GM21367 (cell line): ENCODE results near the gene FAM153A.
"Not testable (repeated sequence)": the region's sequence is repeated elsewhere in the genome, so short reads cannot be mapped to it uniquely, and the experiment has no call there.

Source experiments
- ATAC-seq: cut with Tn5 transposase; IDR thresholded peaks from one replicate; pipeline ENCODE4 v1.9.1; 2021; ENCODE audit not compliant: unreplicated experiment

The FAM153A gene

GRCh38 chr5:177747354-177747753, 35.3 kb downstream of the FAM153A start:
- ATAC-seq = not testable (repeated sequence)

GRCh38 chr5:177724858-177725257, 57.8 kb downstream of the FAM153A start:
- ATAC-seq = not testable (repeated sequence)

DNA sequence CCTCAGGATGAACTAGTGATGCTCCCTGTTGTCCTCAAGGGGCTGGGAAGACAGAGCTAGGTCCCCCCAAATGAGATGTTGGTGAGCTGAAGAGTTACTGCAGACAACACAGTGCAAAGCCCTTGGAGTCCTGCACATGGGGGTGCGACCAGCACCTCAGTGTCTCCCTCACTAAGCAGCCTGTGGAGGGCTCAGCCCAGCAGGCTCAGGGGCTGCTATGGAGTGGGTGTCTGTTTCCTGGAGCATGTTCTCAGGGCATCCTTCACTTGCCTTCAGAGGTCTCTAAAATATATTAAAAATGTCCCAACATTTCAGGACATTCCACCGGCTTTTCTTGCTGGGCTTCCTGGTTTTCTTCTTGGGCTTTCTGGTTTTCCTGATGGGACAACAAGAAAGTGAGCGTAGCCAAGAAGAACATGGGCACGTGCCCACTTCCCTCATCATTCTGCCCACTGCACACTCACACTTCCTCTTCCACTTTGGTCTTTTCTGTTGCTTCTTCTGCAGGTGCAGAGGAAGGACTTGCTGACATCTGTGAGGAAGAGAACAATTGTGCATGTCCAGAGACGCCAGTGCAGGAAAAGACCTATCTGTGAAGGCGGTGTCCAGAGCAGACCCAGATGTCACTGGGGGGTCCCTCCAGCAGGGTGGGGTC, 58.7 kb downstream of the FAM153A start:
- ATAC-seq = not testable (repeated sequence)

- ATAC-seq = not testable (repeated sequence)
These were observed 59.9 kb downstream of the FAM153A start for GRCh38 chr5:177722829-177723228.

GRCh38 chr5:177719989-177720388, 62.7 kb downstream of the FAM153A start:
- ATAC-seq = not testable (repeated sequence)

GRCh38 chr5:177715423-177715822, 67.3 kb downstream of the FAM153A start:
- ATAC-seq = not testable (repeated sequence)

- ATAC-seq = not testable (repeated sequence)
These were observed 86.6 kb downstream of the FAM153A start for GRCh38 chr5:177696100-177696499.

DNA sequence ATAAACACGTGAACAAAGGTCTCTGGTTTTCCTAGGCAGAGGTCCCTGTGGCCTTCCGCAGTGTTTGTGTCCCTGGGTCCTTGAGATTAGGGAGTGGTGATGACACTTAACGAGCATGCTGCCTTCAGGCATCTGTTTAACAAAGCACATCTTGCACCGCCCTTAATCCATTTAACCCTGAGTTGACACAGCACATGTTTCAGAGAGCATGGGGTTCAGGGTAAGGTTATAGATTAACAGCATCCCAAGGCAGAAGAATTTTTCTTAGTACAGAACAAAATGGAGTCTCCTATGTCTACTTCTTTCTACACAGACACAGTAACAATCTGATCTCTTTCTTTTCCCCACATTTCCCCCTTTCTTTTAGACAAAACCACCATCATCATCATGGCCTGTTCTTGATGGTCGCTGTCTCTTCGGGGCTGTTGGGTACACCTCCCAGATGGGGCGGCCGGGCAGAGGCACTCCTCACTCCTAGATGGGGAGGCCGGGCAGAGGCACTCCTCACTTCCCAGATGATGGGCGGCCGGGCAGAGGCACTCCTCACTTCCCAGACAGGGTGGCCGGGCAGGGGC, 87.3 kb downstream of the FAM153A start:
- not testable (repeated sequence) for ATAC-seq

- not testable (repeated sequence) for ATAC-seq
These were observed 88.2 kb downstream of the FAM153A start for GRCh38 chr5:177694518-177694835.

- ATAC-seq = not testable (repeated sequence)
These were observed 88.8 kb downstream of the FAM153A start for GRCh38 chr5:177693671-177694517.

DNA sequence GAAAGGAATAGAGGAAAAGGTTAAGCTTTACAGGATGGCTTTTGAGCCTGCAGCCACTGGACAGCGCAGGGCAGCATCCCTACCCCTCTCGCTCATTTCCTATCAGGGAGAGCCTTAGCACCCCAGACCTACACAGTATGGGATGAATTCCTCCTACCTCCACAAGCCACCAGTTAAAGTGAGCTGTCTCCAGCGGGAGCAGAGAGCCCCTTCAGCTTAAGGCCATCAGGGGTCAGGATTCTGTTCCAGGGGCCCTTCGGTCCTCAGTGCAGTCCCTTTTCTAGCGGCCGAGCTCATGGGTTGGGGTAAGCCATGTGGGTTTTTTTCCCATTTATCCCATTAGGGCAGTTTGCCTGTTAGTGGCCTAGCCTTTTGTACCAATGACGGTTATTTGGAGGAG, 89.7 kb downstream of the FAM153A start:
- ATAC-seq = not testable (repeated sequence)

DNA sequence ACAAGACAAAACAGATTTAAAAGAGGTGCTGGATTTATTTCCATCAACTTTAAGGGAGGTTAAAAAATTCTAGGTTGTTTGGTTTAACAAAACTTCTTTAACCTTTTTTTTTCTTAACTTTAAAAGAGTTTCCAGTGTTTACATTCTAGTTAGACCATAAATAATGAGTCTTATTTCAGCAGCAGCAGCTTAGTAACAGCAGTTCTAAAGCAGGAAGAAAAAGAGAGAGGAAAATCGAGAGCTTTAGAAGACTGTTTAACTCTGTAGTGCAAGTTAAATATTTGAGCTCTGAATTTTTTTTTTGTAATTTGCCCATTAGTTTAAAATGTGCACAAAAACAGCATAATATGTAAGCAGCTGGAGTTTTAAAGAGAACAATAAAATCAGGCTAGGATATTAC, 90.2 kb downstream of the FAM153A start:
- ATAC-seq = not testable (repeated sequence)

GRCh38 chr5:177689011-177689610, 93.6 kb downstream of the FAM153A start:
- not testable (repeated sequence) for ATAC-seq

DNA sequence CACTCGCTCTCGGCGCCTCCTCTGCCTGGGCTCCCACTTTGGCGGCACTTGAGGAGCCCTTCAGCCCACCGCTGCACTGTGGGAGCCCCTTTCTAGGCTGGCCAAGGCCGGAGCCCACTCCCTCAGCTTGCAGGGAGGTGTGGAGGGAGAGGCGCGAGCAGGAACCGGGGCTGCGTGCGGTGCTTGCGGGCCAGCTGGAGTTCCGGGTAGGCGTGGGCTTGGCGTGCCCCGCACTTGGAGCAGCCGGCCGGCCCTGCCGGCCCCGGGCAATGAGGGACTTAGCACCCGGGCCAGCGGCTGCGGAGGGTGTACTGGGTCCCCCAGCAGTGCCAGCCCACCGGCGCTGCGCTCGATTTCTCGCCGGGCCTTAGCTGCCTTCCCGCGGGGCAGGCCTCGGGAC, 94.6 kb downstream of the FAM153A start:
- ATAC-seq = not testable (repeated sequence)

DNA sequence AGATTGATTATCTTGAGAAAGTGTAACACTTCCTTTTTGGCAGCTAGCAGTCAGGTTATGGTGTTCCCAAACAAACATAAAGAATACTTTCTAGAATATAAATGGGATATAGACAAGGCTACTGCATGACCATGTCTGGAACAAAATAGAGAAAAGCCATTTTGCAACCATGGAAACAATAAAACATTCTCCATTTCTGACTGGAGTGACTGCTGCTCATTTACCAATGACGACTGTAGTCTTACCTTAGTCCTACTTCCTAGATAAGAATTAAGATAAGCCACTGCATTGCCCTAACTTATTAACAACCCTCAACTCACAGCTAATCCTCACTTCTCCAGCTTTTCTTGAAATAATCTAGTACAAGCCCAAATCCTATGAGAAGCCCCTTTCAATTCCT, 100.8 kb downstream of the FAM153A start:
- ATAC-seq = not testable (repeated sequence)
